Measurements from ENCODE around the gene S100A1.
"Not testable (repeated sequence)": the region's sequence is repeated elsewhere in the genome, so short reads cannot be mapped to it uniquely, and the experiment has no call there.

Gene S100A1

GRCh38 chr1:153627715-153628626 is at the start of gene S100A1:
Gene S100A1 (plus strand): TSS chr1:153628434. CDS start chr1:153630522, 2,088 bp downstream.
- no peak for DNase-seq (ENCODE audit: low read depth in 1 of 2, low spot score in 1 of 2)

GRCh38 chr1:153578490-153578889 is 49.7 kb upstream of the S100A1 start:
- DNase-seq (ENCODE audit: low read depth in 1 of 2, low spot score in 1 of 2): no peak

- DNase-seq (ENCODE audit: low read depth in 1 of 2, low spot score in 1 of 2): no peak
Observed at GRCh38 chr1:153578936-153579335, 49.3 kb upstream of the S100A1 start.

GRCh38 chr1:153582836-153583235 is 45.4 kb upstream of the S100A1 start:
- not testable (repeated sequence) for DNase-seq (ENCODE audit: low read depth in 1 of 2, low spot score in 1 of 2)

GRCh38 chr1:153583514-153583913 is 44.7 kb upstream of the S100A1 start:
- DNase-seq (ENCODE audit: low read depth in 1 of 2, low spot score in 1 of 2): not testable (repeated sequence)

- DNase-seq (ENCODE audit: low read depth in 1 of 2, low spot score in 1 of 2): no peak
Observed at GRCh38 chr1:153583976-153584375, 44.3 kb upstream of the S100A1 start.

- no peak for DNase-seq (ENCODE audit: low read depth in 1 of 2, low spot score in 1 of 2)
Observed at GRCh38 chr1:153585006-153585405, 43.2 kb upstream of the S100A1 start.

- no peak for DNase-seq (ENCODE audit: low read depth in 1 of 2, low spot score in 1 of 2)
Observed at GRCh38 chr1:153586347-153586746, 41.9 kb upstream of the S100A1 start.

GRCh38 chr1:153587314-153587713 is 40.9 kb upstream of the S100A1 start:
- DNase-seq (ENCODE audit: low read depth in 1 of 2, low spot score in 1 of 2): no peak

- DNase-seq (ENCODE audit: low read depth in 1 of 2, low spot score in 1 of 2): not testable (repeated sequence)
Observed at GRCh38 chr1:153588033-153588432, 40.2 kb upstream of the S100A1 start.

- DNase-seq (ENCODE audit: low read depth in 1 of 2, low spot score in 1 of 2): no peak
Observed at GRCh38 chr1:153588482-153588881, 39.8 kb upstream of the S100A1 start.

- no peak for DNase-seq (ENCODE audit: low read depth in 1 of 2, low spot score in 1 of 2)
Observed at GRCh38 chr1:153592748-153593147, 35.5 kb upstream of the S100A1 start.

- no peak for DNase-seq (ENCODE audit: low read depth in 1 of 2, low spot score in 1 of 2)
Observed at GRCh38 chr1:153597206-153597605, 31.0 kb upstream of the S100A1 start.

- DNase-seq (ENCODE audit: low read depth in 1 of 2, low spot score in 1 of 2): no peak
Observed at GRCh38 chr1:153598309-153599172, 29.7 kb upstream of the S100A1 start.

- no peak for DNase-seq (ENCODE audit: low read depth in 1 of 2, low spot score in 1 of 2)
Observed at GRCh38 chr1:153599847-153600246, 28.4 kb upstream of the S100A1 start.

- no peak for DNase-seq (ENCODE audit: low read depth in 1 of 2, low spot score in 1 of 2)
Observed at GRCh38 chr1:153602749-153603148, 25.5 kb upstream of the S100A1 start.

GRCh38 chr1:153606194-153606593 is 22.0 kb upstream of the S100A1 start:
- no peak for DNase-seq (ENCODE audit: low read depth in 1 of 2, low spot score in 1 of 2)

- DNase-seq (ENCODE audit: low read depth in 1 of 2, low spot score in 1 of 2): no peak
Observed at GRCh38 chr1:153607381-153607780, 20.9 kb upstream of the S100A1 start.

- no peak for DNase-seq (ENCODE audit: low read depth in 1 of 2, low spot score in 1 of 2)
Observed at GRCh38 chr1:153608089-153608682, 20.0 kb upstream of the S100A1 start.

- DNase-seq (ENCODE audit: low read depth in 1 of 2, low spot score in 1 of 2): no peak
Observed at GRCh38 chr1:153608742-153609584, 19.3 kb upstream of the S100A1 start.

GRCh38 chr1:153609585-153609907 is 18.7 kb upstream of the S100A1 start:
- no peak for DNase-seq (ENCODE audit: low read depth in 1 of 2, low spot score in 1 of 2)
